GM12878 (cell line): ENCODE data around the gene KRT80. TPM values are rescaled to one million over a fixed set of nuclear protein-coding genes. Genes with fewer than 3 reads are reported as not detected.

Experiments used
- ATAC-seq: fragments of 200-7000 bp; cut with Tn5 transposase; 3 replicates; pipeline ENCODE4 v1.9.1; 2020; ENCODE audit warnings: mild to moderate bottlenecking, moderate library complexity
- BruUV-seq: library from RNA; stranded (reverse); fragments of 400-500 nt; replicated peaks from 2 replicates; lab custom pipeline; 2021; lab: Mats Ljungman, UMichigan
- CTCF ChIA-PET: fragments of 300-600 bp; sonication (Branson Sonifier 250); formaldehyde crosslinking; extraction: SDS; loops from one replicate; lab custom pipeline; 2021; ENCODE audit warnings: inconsistent platforms; lab: Yijun Ruan, JAX
- POLR2A ChIA-PET: fragments of 350-600 bp; formaldehyde crosslinking; extraction: SDS; loops from one replicate; lab custom pipeline; 2021; ENCODE audit warnings: inconsistent platforms; lab: Charles Lee
- RAD21 ChIA-PET: fragments of 300-600 bp; sonication (Branson Sonifier 250); formaldehyde crosslinking; loops from one replicate; lab custom pipeline; 2023; ENCODE audit warnings: antibody characterized with exemption; ENCODE audit not compliant: unreplicated experiment; lab: Charles Lee
- SMC1A ChIA-PET: fragments of 300-600 bp; sonication (Branson Sonifier 250); formaldehyde crosslinking; loops from one replicate; lab custom pipeline; 2023; ENCODE audit not compliant: unreplicated experiment, uncharacterized antibody; lab: Charles Lee
- DNase-seq: peaks from one replicate; pipeline ENCODE4 v3.0.0-alpha.2; 2011; ENCODE audit warnings: low read depth, low spot score
- FAIRE-seq: peaks from 3 replicates; lab custom pipeline; 2011; peaks lifted over from hg19 to GRCh38; lab: Jason Lieb, UNC
- H2AFZ ChIP-seq: 2 replicates; pipeline ENCODE4 v1.6.0; 2011; ENCODE audit warnings: low read depth, low read length, control low read depth; ENCODE audit not compliant: control insufficient read depth
- H3K27ac ChIP-seq: 2 replicates; pipeline ENCODE4 v1.5.1; 2011; ENCODE audit warnings: control low read depth; ENCODE audit not compliant: control insufficient read depth, insufficient read depth
- H3K27me3 ChIP-seq, 2 experiments: replicated peaks in 1 of 2; 2 replicates each; pipeline versions ENCODE4 v1.6.0 to v1.6.1; 2011; ENCODE audit warnings: low read length in 1 of 2; ENCODE audit not compliant: control insufficient read depth in 2 of 2, insufficient read depth in 2 of 2
- H3K36me3 ChIP-seq, 2 experiments: 2 replicates each; pipeline ENCODE4 v1.5.1; 2011; ENCODE audit warnings: low read length in 1 of 2; ENCODE audit not compliant: control insufficient read depth in 2 of 2, insufficient read depth in 2 of 2
- H3K4me1 ChIP-seq: 2 replicates; pipeline ENCODE4 v1.6.1; 2011; ENCODE audit warnings: mild to moderate bottlenecking, low read length, moderate library complexity, mixed read lengths; ENCODE audit not compliant: control insufficient read depth, insufficient read depth
- H3K4me2 ChIP-seq: 2 replicates; pipeline ENCODE4 v1.6.0; 2011; ENCODE audit warnings: control low read depth; ENCODE audit not compliant: control insufficient read depth, insufficient read depth
- H3K4me3 ChIP-seq: fragments of 200-600 bp; sonication (generic); 2 replicates; pipeline ENCODE4 v1.5.1; 2016
- H3K79me2 ChIP-seq: 2 replicates; pipeline ENCODE4 v1.6.0; 2011; ENCODE audit warnings: low read length; ENCODE audit not compliant: control insufficient read depth, insufficient read depth
- H3K9ac ChIP-seq: 2 replicates; pipeline ENCODE4 v1.8.0; 2011; ENCODE audit warnings: low read length, control low read depth, mixed read lengths; ENCODE audit not compliant: control insufficient read depth, insufficient read depth
- H3K9me3 ChIP-seq: replicated peaks from 3 replicates; pipeline ENCODE4 v1.5.1; 2011; ENCODE audit warnings: mild to moderate bottlenecking, low read length; ENCODE audit not compliant: control insufficient read depth, insufficient read depth
- H4K20me1 ChIP-seq: 2 replicates; pipeline ENCODE4 v1.6.0; 2011; ENCODE audit not compliant: control insufficient read depth, insufficient read depth
- BHLHE40 ChIP-seq, 2 experiments: fragments of 450-650 bp in 1 of 2; IDR thresholded peaks; 2 replicates each; pipeline ENCODE4 v1.6.1; 2011 to 2017; ENCODE audit warnings: low read depth in 2 of 2, borderline replicate concordance in 1 of 2, improper control_type of control experiment in 1 of 2, low read length in 1 of 2, mild to moderate bottlenecking in 1 of 2
- BMI1 ChIP-seq: fragments of 450-650 bp; IDR thresholded peaks from 2 replicates; pipeline ENCODE4 v1.6.1; 2016; ENCODE audit warnings: mild to moderate bottlenecking, moderate library complexity, borderline replicate concordance
- ELK1 ChIP-seq: IDR thresholded peaks from 2 replicates; pipeline ENCODE4 v1.6.1; 2012; ENCODE audit warnings: low read depth, low read length, improper control_type of control experiment
- FOXK2 ChIP-seq: fragments of 450-650 bp; IDR thresholded peaks from 2 replicates; pipeline ENCODE4 v1.6.1; 2017; ENCODE audit warnings: mild to moderate bottlenecking, moderate library complexity
- MYC ChIP-seq: IDR thresholded peaks from 2 replicates; pipeline ENCODE4 v1.6.1; 2011; ENCODE audit warnings: mild to moderate bottlenecking, low read length, moderate library complexity, inconsistent platforms; ENCODE audit not compliant: insufficient read depth, insufficient replicate concordance, insufficient read length, severe bottlenecking
- POLR2A ChIP-seq: IDR thresholded peaks from 2 replicates; pipeline ENCODE4 v1.6.1; 2011; ENCODE audit warnings: low read depth, mild to moderate bottlenecking, low read length
- RAD21 ChIP-seq: IDR thresholded peaks from 2 replicates; pipeline ENCODE4 v1.6.1; 2011; ENCODE audit warnings: mild to moderate bottlenecking, low read depth, low read length, moderate library complexity; ENCODE audit not compliant: insufficient read depth
- STAT3 ChIP-seq: IDR thresholded peaks from 2 replicates; pipeline ENCODE4 v1.6.1; 2011; ENCODE audit warnings: low read depth, low read length, improper control_type of control experiment
- SUZ12 ChIP-seq: fragments of 200-600 bp; sonication (generic); IDR thresholded peaks from one replicate; pipeline ENCODE4 v1.6.1; 2018; ENCODE audit warnings: antibody characterized with exemption, mild to moderate bottlenecking; ENCODE audit not compliant: unreplicated experiment
- YY1 ChIP-seq: IDR thresholded peaks from 2 replicates; pipeline ENCODE4 v1.6.1; 2011; ENCODE audit warnings: low read depth, mild to moderate bottlenecking, low read length
- WGBS: methylation state at CpG from one replicate; pipeline ENCODE4 v1.1.6; 2016; ENCODE audit warnings: low lambda C conversion rate; ENCODE audit not compliant: insufficient replicate concordance, insufficient coverage; ENCODE audit errors: missing lambda C conversion rate; 5-methylcytosine and 5-hydroxymethylcytosine counted together
- in situ Hi-C: fragments of 300-500 bp; cut with MboI; formaldehyde crosslinking; loops from 9 replicates; pipeline ENCODE4 v1.14.3; 2018; ENCODE audit warnings: mixed read lengths
- intact Hi-C: fragments of 100-400 bp; cut with micrococcal nuclease; formaldehyde crosslinking; loops from one replicate; pipeline ENCODE4 v1.14.2; 2022; ENCODE audit not compliant: unreplicated experiment
- polyA plus RNA-seq, 11 experiments: library from polyadenylated mRNA; depleted of rRNA in 4 of 11; unstranded in 6 of 11; stranded (reverse) in 5 of 11; fragments of >200 nt; fragmentation: Nextera tagmentation in 4 of 11; fragmentation: Illumina TruSeq in 1 of 11; extraction: Ambion mirVana in 4 of 11; extraction: Trizol in 1 of 11; gene quantifications; 1 replicate in 1 of 11; 2 replicates in 10 of 11; pipeline versions ENCODE4 v1.2.1 to v1.2.3, GENCODE V29; 2011 to 2016; ENCODE audit warnings: inconsistent platforms in 2 of 11, missing spikeins in 2 of 11, low read depth in 1 of 11
- total RNA-seq, 4 experiments: library from RNA; depleted of rRNA in 3 of 4; stranded (reverse); fragments of >200 nt in 3 of 4; fragmentation: Illumina TruSeq in 1 of 4; extraction: Trizol in 1 of 4; gene quantifications; 2 replicates each; pipeline versions ENCODE4 v1.2.1 to v1.2.3, GENCODE V29; 2013 to 2021
- TF ChIP-seq, protein P1 (sequence below): fragments of 450-650 bp; IDR thresholded peaks from 2 replicates; pipeline ENCODE4 v1.6.1; 2017; ENCODE audit warnings: mild to moderate bottlenecking, low read depth, inconsistent platforms; ENCODE audit not compliant: poor library complexity, severe bottlenecking

Gene KRT80
- total and polyA plus RNA-seq, 10 of the 15 experiments (the other 5 are each of a cell fraction or from before 2014, with no cell fraction given) = 0.01 TPM; not detected in 9

DNA sequence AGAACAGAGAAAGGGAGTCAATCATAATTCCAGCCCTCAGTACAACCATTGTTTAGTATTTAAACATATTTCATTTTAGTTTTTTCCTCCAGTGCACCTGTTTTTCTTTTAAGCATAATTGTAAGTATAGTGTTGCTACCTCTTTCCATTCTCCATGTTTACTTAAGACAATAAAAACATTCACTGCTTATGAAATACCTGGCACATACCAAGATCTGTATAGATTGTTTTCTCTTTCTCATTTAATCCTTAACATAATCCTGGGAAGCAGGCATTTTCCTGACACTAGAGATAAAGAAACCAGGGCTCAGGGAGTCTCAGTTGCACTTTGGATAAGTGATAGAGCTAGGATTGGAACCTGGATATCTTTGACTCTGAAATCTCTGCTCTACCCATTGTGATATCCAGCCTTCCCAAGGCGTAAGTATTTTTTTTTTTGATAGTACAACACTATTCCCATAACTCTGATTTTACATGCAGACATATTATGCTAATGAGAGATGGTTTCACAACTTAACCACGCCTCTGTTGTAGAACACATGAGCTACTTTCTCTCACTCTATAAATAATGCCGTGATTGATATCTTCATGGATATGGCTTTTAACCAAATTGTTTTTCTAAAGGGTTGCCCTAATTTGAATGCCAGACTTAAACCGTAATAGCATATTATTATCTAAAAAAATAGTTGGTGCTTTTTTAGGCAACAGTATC, 29.4 kb upstream of the KRT80 start (continued):
- TF ChIP-seq, protein P1, sequence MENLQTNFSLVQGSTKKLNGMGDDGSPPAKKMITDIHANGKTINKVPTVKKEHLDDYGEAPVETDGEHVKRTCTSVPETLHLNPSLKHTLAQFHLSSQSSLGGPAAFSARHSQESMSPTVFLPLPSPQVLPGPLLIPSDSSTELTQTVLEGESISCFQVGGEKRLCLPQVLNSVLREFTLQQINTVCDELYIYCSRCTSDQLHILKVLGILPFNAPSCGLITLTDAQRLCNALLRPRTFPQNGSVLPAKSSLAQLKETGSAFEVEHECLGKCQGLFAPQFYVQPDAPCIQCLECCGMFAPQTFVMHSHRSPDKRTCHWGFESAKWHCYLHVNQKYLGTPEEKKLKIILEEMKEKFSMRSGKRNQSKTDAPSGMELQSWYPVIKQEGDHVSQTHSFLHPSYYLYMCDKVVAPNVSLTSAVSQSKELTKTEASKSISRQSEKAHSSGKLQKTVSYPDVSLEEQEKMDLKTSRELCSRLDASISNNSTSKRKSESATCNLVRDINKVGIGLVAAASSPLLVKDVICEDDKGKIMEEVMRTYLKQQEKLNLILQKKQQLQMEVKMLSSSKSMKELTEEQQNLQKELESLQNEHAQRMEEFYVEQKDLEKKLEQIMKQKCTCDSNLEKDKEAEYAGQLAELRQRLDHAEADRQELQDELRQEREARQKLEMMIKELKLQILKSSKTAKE = no peak
- TF ChIP-seq BMI1 (no peak), ELK1 (no peak), SUZ12 (no peak), RAD21 (no peak), BHLHE40 (IDR thresholded peaks at IDR 0.05; ENCODE audit: borderline replicate concordance in 1 of 2, low read depth in 2 of 2, low read length in 1 of 2) (no peak), FOXK2 (no peak), POLR2A (no peak)
- TF ChIP-seq, all 136 proteins: peak for 0

- ChIA-PET CTCF (interaction anchor here (0.7 to 8.6 kb wide), 6 partner anchors 17 to 108 kb away, joined by 3 to 84 read pairs (median 6); no protein-coding TSS in a partner anchor), POLR2A (no interaction called here)
- BruUV-seq = no TSS peak
Measured at GRCh38 chr12:52220477-52220876, 28.7 kb upstream of the KRT80 start.

More at GRCh38 chr12:52220477-52220876, 28.7 kb upstream of the KRT80 start:
- Histone ChIP-seq H2AFZ (no peak overlapping the region), H3K79me2 (no peaks in the 10 kb centered on the region), H3K27me3 (no peaks in the 10 kb centered on the region; a peak in 1 of 4 replicates), H3K36me3 (no peaks in the 10 kb centered on the region), H3K27ac (no peak overlapping the region), H3K9me3 (no peaks in the 10 kb centered on the region), H3K4me1 (peaks cover 6% of the 10 kb centered on the region; the same call in 1 of the 2 replicates), H3K4me2 (no peak overlapping the region), H3K9ac (no peak overlapping the region), H4K20me1 (no peaks in the 10 kb centered on the region), H3K4me3 (no peak overlapping the region)
- TF ChIP-seq STAT3 (no peak), YY1 (no peak), MYC (no peak)
- intact Hi-C loops = no loop called here
- ChIA-PET RAD21 (interaction anchor here (1.2 to 2.1 kb wide), 3 partner anchors 10 to 61 kb away, joined by 3 to 24 read pairs (median 4); no protein-coding TSS in a partner anchor), SMC1A (interaction anchor here (0.7 to 2.4 kb wide), 3 partner anchors 42 to 59 kb away, joined by 3 to 7 read pairs (median 5); no protein-coding TSS in a partner anchor)
- ATAC-seq (no peak), DNase-seq (no peak), FAIRE-seq (no peak)
- in situ Hi-C loops = no loop called here
- 63% methylated on average over 3 of the region's 3 CpGs for WGBS
